Thyroid gland (tissue), 4 donors: ENCODE data around the gene DOLK. TPM values are rescaled to one million over a fixed set of nuclear protein-coding genes. Genes with fewer than 3 reads are reported as not detected.

Source experiments
- DNase-seq, 2 donors: peaks; one replicate each; pipeline ENCODE4 v3.0.0-alpha.2; 2019
- H3K27ac ChIP-seq, 3 donors: fragments of 200-600 bp; sonication (generic); 1 replicate in 2 of 3; 2 replicates in 1 of 3; pipeline ENCODE4 v1.5.1; 2016 to 2019; ENCODE audit warnings: mild to moderate bottlenecking in 1 of 3, moderate library complexity in 1 of 3
- H3K27me3 ChIP-seq: fragments of 200-600 bp; sonication (generic); one replicate; pipeline ENCODE4 v1.5.1; 2019
- H3K36me3 ChIP-seq, 2 donors: fragments of 200-600 bp; sonication (generic); one replicate each; pipeline ENCODE4 v1.5.1; 2016 to 2019
- H3K4me1 ChIP-seq, 2 donors: fragments of 200-600 bp; sonication (generic); one replicate each; pipeline ENCODE4 v1.5.1; 2017 to 2019
- H3K4me3 ChIP-seq, 3 donors: fragments of 200-600 bp; sonication (generic); replicated peaks in 1 of 3; 1 replicate in 2 of 3; 2 replicates in 1 of 3; pipeline ENCODE4 v1.5.1; 2016; ENCODE audit warnings: mild to moderate bottlenecking in 1 of 3
- H3K9me3 ChIP-seq: fragments of 200-600 bp; sonication (generic); one replicate; pipeline ENCODE4 v1.5.1; 2017
- CTCF ChIP-seq, 6 experiments: fragments of 200-600 bp in 3 of 6; fragments of 450-650 bp in 3 of 6; sonication (generic) in 3 of 6; IDR thresholded peaks; one replicate each; pipeline ENCODE4 v1.5.1; 2016 to 2019; ENCODE audit warnings: antibody characterized with exemption in 6 of 6, mild to moderate bottlenecking in 2 of 6, inconsistent platforms in 1 of 6, moderate library complexity in 1 of 6
- POLR2A ChIP-seq, 2 donors: fragments of 450-650 bp; IDR thresholded peaks; one replicate each; pipeline ENCODE4 v1.6.1; 2017; ENCODE audit warnings: antibody characterized with exemption in 2 of 2, mild to moderate bottlenecking in 2 of 2, moderate library complexity in 1 of 2
- WGBS, 2 donors: methylation state at CpG; one replicate each; pipeline ENCODE4 v1.1.5; 2017; 5-methylcytosine and 5-hydroxymethylcytosine counted together
- intact Hi-C: fragments of 100-400 bp; cut with DNase I; formaldehyde crosslinking; loops from one replicate; pipeline ENCODE4 v1.15.1; 2023
- total RNA-seq, 4 donors: library from RNA; depleted of rRNA; stranded (reverse); fragments of >200 nt; gene quantifications; one replicate each; pipeline ENCODE4 v1.2.3, GENCODE V29; 2016

DOLK gene
- total RNA-seq, 4 donors from 2014 or later = 21.1 to 25.2 (median 22.2) TPM

GRCh38 chr9:128913048-128913900, 34.1 kb downstream of the DOLK start:
- no peak for DNase-seq
- intact Hi-C loops = no loop called here
- TF ChIP-seq POLR2A (IDR thresholded peaks at IDR 0.05) (no peak), CTCF (IDR thresholded peaks at IDR 0.05) (no peak)
- Histone ChIP-seq H3K9me3 (no peaks in the 10 kb centered on the region), H3K36me3 (peaks cover 13 to 19% of the 10 kb centered on the region in 2 donors), H3K27ac (peak overlapping the region; percentile 83 to 88 (median 85)), H3K4me1 (peaks cover 44 to 84% of the 10 kb centered on the region in 2 donors), H3K4me3 (no peak overlapping the region), H3K27me3 (no peaks in the 10 kb centered on the region)
- 58 to 90% methylated on average over 10 to 15 of the region's 15 CpGs for WGBS, 2 donors

GRCh38 chr9:128912270-128912853, 35.0 kb downstream of the DOLK start:
- Histone ChIP-seq H3K36me3 (peaks cover 22 to 28% of the 10 kb centered on the region in 2 donors), H3K4me3 (no peak overlapping the region), H3K27ac (peak overlapping the region; percentile 83 to 88 (median 85)), H3K4me1 (peaks cover 44 to 76% of the 10 kb centered on the region in 2 donors), H3K9me3 (no peaks in the 10 kb centered on the region), H3K27me3 (no peaks in the 10 kb centered on the region)
- 60 to 67% methylated on average over 15 of the region's 15 CpGs for WGBS, 2 donors
- TF ChIP-seq POLR2A (IDR thresholded peaks at IDR 0.05) = peak in 1 of 2 donors; percentile 33
- no peak for TF ChIP-seq CTCF (IDR thresholded peaks at IDR 0.05)
- DNase-seq = peak in 1 of 2 donors; percentile 40
- intact Hi-C loops = no loop called here

DNA sequence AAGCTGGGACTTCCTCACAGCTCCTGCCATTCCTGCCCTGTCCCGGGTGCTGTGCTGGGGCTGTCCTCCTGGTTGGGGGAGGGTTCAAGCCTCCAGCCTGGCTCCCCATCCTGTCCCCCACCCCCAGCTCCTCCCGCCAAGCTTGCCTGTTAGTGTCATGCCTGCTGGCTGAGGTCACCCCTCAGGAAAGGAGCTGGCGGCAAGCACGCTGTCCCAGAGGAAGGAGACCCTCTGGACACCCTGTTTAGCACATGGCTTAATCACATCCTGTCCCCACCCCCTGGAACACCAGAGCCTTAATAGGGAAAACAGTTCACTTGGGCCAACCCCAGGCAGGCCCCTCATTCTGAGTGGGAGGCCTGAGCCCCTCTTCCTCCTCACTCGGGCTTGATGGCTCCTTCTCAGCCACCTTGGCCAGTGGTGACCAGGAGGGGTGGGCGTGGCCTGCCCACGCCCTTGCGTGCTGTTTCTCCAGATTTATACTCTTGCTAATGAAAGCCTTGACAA, 35.8 kb downstream of the DOLK start:
- Histone ChIP-seq H3K27me3 (no peaks in the 10 kb centered on the region), H3K4me3 (no peak overlapping the region), H3K36me3 (peaks cover 27 to 32% of the 10 kb centered on the region in 2 donors), H3K9me3 (no peaks in the 10 kb centered on the region), H3K27ac (peak overlapping the region; percentile 83 to 88 (median 85)), H3K4me1 (peaks cover 41 to 69% of the 10 kb centered on the region in 2 donors)
- DNase-seq = peak in 1 of 2 donors; percentile 37
- intact Hi-C loops = no loop called here
- WGBS, 2 donors = 56 to 64% methylated on average over 8 of the region's 8 CpGs
- TF ChIP-seq CTCF (IDR thresholded peaks at IDR 0.05) = no peak
- TF ChIP-seq POLR2A (IDR thresholded peaks at IDR 0.05) = no peak

- peak overlapping the region in 2 of 3 donors; percentile 83 to 88 for H3K27ac ChIP-seq
- intact Hi-C loops = no loop called here
- no peak overlapping the region for H3K4me3 ChIP-seq
Observed at GRCh38 chr9:128910906-128911305, 36.5 kb downstream of the DOLK start.

More at GRCh38 chr9:128910906-128911305, 36.5 kb downstream of the DOLK start:
- H3K9me3 ChIP-seq = no peaks in the 10 kb centered on the region
- 80 to 96% methylated on average over 3 to 6 of the region's 6 CpGs for WGBS, 2 donors
- DNase-seq = no peak
- no peak for TF ChIP-seq CTCF (IDR thresholded peaks at IDR 0.05)
- TF ChIP-seq POLR2A (IDR thresholded peaks at IDR 0.05) = no peak
- H3K36me3 ChIP-seq = peaks cover 27 to 29% of the 10 kb centered on the region in 2 donors
- H3K4me1 ChIP-seq = peaks cover 34 to 62% of the 10 kb centered on the region in 2 donors
- no peaks in the 10 kb centered on the region for H3K27me3 ChIP-seq
